ENCODE data around the gene TMEM254.
"Not testable (repeated sequence)": the region's sequence is repeated elsewhere in the genome, so short reads cannot be mapped to it uniquely, and the experiment has no call there.

The TMEM254 gene

DNA sequence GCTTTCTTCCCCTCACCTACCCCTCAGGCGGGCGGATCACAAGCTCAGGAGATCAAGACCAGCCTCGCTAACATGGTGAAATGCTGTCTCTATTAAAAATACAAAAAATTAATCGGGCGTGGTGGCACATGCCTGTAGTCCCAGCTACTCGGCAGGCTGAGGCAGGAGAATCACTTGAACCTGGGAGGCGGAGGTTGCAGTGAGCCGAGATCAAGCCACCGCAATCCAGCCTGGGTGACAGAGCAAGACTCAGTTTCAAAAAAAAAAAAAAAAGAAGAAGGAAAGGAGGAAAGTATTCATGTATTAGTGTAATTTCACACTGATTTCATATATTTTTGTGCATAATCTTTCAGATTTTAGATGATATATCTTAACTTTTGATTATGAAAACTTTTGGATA is 55.2 kb downstream of the TMEM254 start:
- not testable (repeated sequence) for DNase-seq

DNA sequence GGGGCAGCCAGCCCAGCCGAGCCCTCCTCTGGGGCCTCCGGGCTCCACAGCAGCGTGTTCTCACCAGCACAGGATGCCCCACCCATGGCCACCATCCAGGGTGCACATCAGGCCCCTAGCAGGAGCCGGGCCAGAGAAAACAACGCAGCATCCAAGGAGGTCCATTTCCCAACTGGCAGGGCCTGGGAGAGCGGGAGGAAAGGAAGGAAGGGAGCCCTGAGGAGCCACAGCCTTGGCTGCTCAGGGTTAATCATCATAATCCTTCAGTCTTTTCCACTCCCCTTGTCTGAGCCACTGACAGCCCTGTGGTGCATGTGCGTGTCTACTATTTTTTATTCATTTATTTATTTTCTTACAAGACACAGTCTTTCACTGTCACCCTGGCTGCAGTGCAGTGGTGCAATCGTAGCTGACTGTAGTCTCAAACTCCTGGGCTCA is 57.7 kb downstream of the TMEM254 start:
- DNase-seq: no peak

DNA sequence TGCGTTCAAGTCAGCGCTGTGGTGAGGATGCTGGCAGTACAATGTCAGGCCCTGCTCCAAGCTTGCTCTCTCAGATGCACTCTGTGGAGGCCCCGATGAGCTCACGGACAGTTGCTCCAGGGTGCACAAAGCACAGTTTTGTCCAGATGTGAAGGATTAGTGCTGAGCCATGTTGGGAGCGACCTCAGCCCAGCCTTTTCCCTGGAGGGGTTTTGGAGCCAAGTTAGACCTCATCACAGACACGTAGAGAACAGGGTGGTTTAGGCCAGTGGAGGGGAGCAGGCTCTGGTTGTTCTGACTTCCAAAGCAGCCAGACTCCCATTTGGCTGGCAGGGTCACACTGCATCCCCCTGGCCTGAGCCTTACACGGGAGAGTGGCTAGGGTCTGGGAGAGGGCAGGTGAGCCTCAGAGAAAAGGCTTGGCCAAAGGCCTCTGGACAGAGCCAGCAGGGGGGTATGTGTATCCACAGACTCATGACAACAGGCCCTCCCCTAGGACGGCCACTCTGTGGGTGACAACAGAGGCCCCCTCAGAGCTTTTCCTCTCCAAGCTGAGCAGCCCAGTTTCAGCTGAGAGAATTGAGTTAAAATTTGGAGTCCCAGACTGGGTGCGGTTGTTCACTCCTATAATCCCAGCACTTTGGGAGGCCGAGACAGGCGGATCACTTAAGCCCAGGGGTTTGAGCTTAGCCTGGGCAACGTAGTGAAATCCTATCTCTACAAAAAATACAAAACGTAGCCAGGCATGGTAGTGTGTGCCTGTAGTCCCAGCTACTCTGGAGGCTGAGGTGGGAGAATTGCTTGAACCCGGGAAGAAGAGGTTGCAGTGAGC is 58.8 kb downstream of the TMEM254 start:
- DNase-seq: no peak

DNA sequence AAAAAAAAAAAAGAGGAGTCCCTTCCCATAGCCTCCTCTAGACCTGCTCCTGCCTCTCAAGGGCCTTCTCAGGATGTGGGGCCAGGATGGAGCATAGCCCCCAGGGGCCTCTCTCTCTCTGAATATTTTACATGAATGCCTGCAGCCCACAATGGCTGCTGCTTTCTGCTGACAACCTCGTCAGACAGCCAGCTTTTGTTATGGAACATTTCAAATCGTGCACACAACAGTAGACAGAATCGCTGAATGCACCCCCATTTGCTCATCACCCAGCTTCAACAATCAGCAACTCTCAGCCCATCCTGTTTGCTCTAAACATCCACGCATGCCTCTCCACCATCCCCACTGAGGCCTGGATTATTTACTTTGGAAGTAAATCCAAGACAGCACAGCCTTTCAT is 59.5 kb downstream of the TMEM254 start:
- no peak for DNase-seq

DNA sequence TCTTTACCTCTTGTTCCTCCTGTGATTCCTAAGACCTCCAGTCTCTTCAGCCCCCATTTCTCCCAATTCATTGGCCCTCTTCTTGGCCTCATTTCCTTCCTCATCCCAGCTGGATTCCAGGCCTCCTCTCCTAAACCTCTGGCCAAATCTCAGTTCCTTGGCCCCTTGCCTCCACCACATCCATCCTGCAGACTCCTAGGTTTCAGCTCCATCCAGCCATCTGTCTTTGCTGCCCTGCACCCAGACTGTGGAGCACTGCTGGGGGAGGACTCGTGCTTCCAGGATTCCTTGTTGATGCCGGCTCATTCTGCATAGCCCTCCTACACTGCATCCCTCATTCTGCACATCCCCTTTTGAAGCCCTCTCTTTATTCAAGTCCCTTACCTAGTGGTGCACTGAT is 60.8 kb downstream of the TMEM254 start:
- DNase-seq: no peak

DNA sequence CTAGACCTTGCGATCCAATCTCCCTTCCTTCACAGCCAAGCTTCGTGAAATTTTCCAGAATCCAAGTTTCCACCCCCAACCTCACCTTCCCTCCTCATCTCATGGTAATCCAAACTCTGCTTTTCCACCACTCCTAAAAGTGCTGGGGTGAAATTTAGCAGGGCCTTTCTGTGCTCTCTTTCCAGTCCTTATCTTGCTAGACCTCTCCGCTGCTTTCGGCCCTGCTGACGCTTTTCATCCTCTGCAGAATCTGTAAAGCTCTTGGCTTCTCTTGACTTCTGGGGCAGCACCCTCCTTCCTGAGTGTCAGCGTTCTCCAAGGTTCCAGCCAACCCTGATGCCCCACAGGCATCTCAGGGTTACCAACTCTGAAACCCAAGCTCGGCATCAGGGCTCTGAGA is 61.8 kb downstream of the TMEM254 start:
- no peak for DNase-seq

DNA sequence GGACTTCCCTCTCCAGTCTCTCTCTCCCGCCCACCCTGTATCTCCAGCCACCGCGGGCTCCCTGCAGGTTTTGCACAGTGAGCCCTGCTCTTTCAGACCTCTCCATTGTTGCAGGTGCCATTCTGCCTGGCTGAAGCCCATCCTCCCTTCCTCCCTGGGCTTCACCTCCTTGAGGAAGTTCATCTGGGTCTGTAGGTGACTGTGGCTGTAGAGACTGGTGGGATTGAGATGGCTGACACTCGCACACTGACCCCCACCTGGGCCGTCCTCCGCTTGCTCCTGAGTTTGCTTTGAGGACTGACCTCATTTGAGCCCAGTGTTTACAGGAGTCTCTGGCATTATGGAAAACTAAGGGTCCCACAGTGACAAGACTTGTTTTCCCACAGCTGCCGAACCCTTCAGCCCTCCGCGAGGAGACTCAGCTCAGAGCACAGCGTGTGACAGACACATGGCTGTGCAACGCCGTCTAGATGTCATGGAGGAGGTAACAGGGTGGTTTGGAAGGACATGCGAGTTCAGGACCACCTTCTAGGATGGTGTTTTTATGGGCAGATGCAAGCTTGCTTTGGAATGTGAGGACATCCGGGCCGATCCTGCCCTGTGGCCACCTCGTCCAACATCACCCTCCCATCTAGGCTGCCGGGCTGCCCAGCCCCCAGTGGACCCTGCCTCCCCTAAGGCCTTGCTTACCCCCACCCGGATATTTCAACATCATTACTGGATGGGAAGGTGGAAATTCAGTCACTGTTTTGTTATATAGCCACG is 63.4 kb downstream of the TMEM254 start:
- DNase-seq: no peak

Data from hematopoietic multipotent progenitor cell treated with erythropoietin and hydrocortisone succinate and interleukin-3 and kit ligand, for 6 days (in vitro differentiated cells).